ENCODE data around the gene F2RL2. TPM values are rescaled to one million over a fixed set of nuclear protein-coding genes. Genes with fewer than 3 reads are reported as not detected.
"Not testable (repeated sequence)": the region's sequence is repeated elsewhere in the genome, so short reads cannot be mapped to it uniquely, and the experiment has no call there.

Gene F2RL2
- total RNA-seq, 3 donors from 2014 or later = under 0.01 to 3.4 (median 2.9) TPM

GRCh38 chr5:76606701-76607100 lies 16.5 kb downstream of the F2RL2 start:
- no peaks in the 10 kb centered on the region for H3K36me3 ChIP-seq
- H3K27ac ChIP-seq = no peak overlapping the region
- H3K4me1 ChIP-seq = no peaks in the 10 kb centered on the region
- TF ChIP-seq POLR2A (IDR thresholded peaks at IDR 0.05) (no peak), CTCF (IDR thresholded peaks at IDR 0.05) (no peak), POLR2AphosphoS5 (IDR thresholded peaks at IDR 0.05) (no peak)
- H3K27me3 ChIP-seq = no peaks in the 10 kb centered on the region
- intact Hi-C loops (cut with DNase I; ENCODE audit: low total_unique reads) = no loop called here
- no peaks in the 10 kb centered on the region for H3K9me3 ChIP-seq
- DNase-seq (ENCODE audit: low spot score in 2 of 2) = no peak
- no peak overlapping the region for H3K4me3 ChIP-seq

- Histone ChIP-seq H3K27me3 (no peaks in the 10 kb centered on the region), H3K4me3 (no peak overlapping the region), H3K36me3 (no peaks in the 10 kb centered on the region), H3K27ac (no peak overlapping the region), H3K9me3 (no peaks in the 10 kb centered on the region), H3K4me1 (no peaks in the 10 kb centered on the region)
- no peak for DNase-seq (ENCODE audit: low spot score in 2 of 2)
- intact Hi-C loops (cut with DNase I; ENCODE audit: low total_unique reads) = no loop called here
- TF ChIP-seq CTCF (IDR thresholded peaks at IDR 0.05) (no peak), POLR2A (IDR thresholded peaks at IDR 0.05) (no peak), POLR2AphosphoS5 (IDR thresholded peaks at IDR 0.05) (no peak)
Measured at GRCh38 chr5:76604838-76605237, 18.4 kb downstream of the F2RL2 start.

- H3K36me3 ChIP-seq; H3K4me3 ChIP-seq; DNase-seq (ENCODE audit: low spot score in 2 of 2); H3K27me3 ChIP-seq; H3K9me3 ChIP-seq; intact Hi-C loops (cut with DNase I; ENCODE audit: low total_unique reads); H3K27ac ChIP-seq; H3K4me1 ChIP-seq: not testable (repeated sequence)
Measured at GRCh38 chr5:76603991-76604390, 19.2 kb downstream of the F2RL2 start.

GRCh38 chr5:76602094-76602726 lies 21.0 kb downstream of the F2RL2 start:
- no peak for DNase-seq (ENCODE audit: low spot score in 2 of 2)
- H3K4me3 ChIP-seq = no peak overlapping the region
- TF ChIP-seq POLR2AphosphoS5 (IDR thresholded peaks at IDR 0.05) (no peak), CTCF (IDR thresholded peaks at IDR 0.05) (no peak), POLR2A (IDR thresholded peaks at IDR 0.05) (no peak)
- H3K27me3 ChIP-seq = no peaks in the 10 kb centered on the region
- intact Hi-C loops (cut with DNase I; ENCODE audit: low total_unique reads) = no loop called here
- no peak overlapping the region for H3K27ac ChIP-seq
- H3K9me3 ChIP-seq = no peaks in the 10 kb centered on the region
- no peaks in the 10 kb centered on the region for H3K4me1 ChIP-seq
- no peaks in the 10 kb centered on the region for H3K36me3 ChIP-seq

- Histone ChIP-seq H3K36me3 (no peaks in the 10 kb centered on the region), H3K4me3 (no peak overlapping the region), H3K27me3 (no peaks in the 10 kb centered on the region), H3K4me1 (no peaks in the 10 kb centered on the region), H3K27ac (no peak overlapping the region), H3K9me3 (no peaks in the 10 kb centered on the region)
- DNase-seq (ENCODE audit: low spot score in 2 of 2) = no peak
- TF ChIP-seq CTCF (IDR thresholded peaks at IDR 0.05) = peak; percentile 41 to 77 (median 72)
- no peak for TF ChIP-seq POLR2AphosphoS5 (IDR thresholded peaks at IDR 0.05)
- intact Hi-C loops (cut with DNase I; ENCODE audit: low total_unique reads) = no loop called here
Measured at GRCh38 chr5:76601470-76601869, 21.7 kb downstream of the F2RL2 start.

GRCh38 chr5:76600716-76601115 lies 22.5 kb downstream of the F2RL2 start:
- intact Hi-C loops (cut with DNase I; ENCODE audit: low total_unique reads) = no loop called here

More at GRCh38 chr5:76600716-76601115, 22.5 kb downstream of the F2RL2 start:
- Histone ChIP-seq H3K4me1 (no peaks in the 10 kb centered on the region), H3K9me3 (no peaks in the 10 kb centered on the region), H3K4me3 (no peak overlapping the region), H3K27ac (no peak overlapping the region), H3K27me3 (no peaks in the 10 kb centered on the region), H3K36me3 (no peaks in the 10 kb centered on the region)
- TF ChIP-seq POLR2AphosphoS5 (IDR thresholded peaks at IDR 0.05) (no peak), POLR2A (IDR thresholded peaks at IDR 0.05) (no peak)
- DNase-seq (ENCODE audit: low spot score in 2 of 2) = no peak
